GM12878 (cell line): ENCODE measurements around the gene STXBP1. TPM values are rescaled to one million over a fixed set of nuclear protein-coding genes. Genes with fewer than 3 reads are reported as not detected.

Experiments
- ATAC-seq: fragments of 200-7000 bp; cut with Tn5 transposase; 3 replicates; pipeline ENCODE4 v1.9.1; 2020; ENCODE audit warnings: mild to moderate bottlenecking, moderate library complexity
- BruUV-seq: library from RNA; stranded (reverse); fragments of 400-500 nt; replicated peaks from 2 replicates; lab custom pipeline; 2021; lab: Mats Ljungman, UMichigan
- CTCF ChIA-PET: fragments of 300-600 bp; sonication (Branson Sonifier 250); formaldehyde crosslinking; extraction: SDS; loops from one replicate; lab custom pipeline; 2021; ENCODE audit warnings: inconsistent platforms; lab: Yijun Ruan, JAX
- POLR2A ChIA-PET: fragments of 350-600 bp; formaldehyde crosslinking; extraction: SDS; loops from one replicate; lab custom pipeline; 2021; ENCODE audit warnings: inconsistent platforms; lab: Charles Lee
- RAD21 ChIA-PET: fragments of 300-600 bp; sonication (Branson Sonifier 250); formaldehyde crosslinking; loops from one replicate; lab custom pipeline; 2023; ENCODE audit warnings: antibody characterized with exemption; ENCODE audit not compliant: unreplicated experiment; lab: Charles Lee
- SMC1A ChIA-PET: fragments of 300-600 bp; sonication (Branson Sonifier 250); formaldehyde crosslinking; loops from one replicate; lab custom pipeline; 2023; ENCODE audit not compliant: unreplicated experiment, uncharacterized antibody; lab: Charles Lee
- DNase-seq: peaks from one replicate; pipeline ENCODE4 v3.0.0-alpha.2; 2011; ENCODE audit warnings: low read depth, low spot score
- FAIRE-seq: peaks from 3 replicates; lab custom pipeline; 2011; peaks lifted over from hg19 to GRCh38; lab: Jason Lieb, UNC
- H2AFZ ChIP-seq: 2 replicates; pipeline ENCODE4 v1.6.0; 2011; ENCODE audit warnings: low read depth, low read length, control low read depth; ENCODE audit not compliant: control insufficient read depth
- H3K27ac ChIP-seq: 2 replicates; pipeline ENCODE4 v1.5.1; 2011; ENCODE audit warnings: control low read depth; ENCODE audit not compliant: control insufficient read depth, insufficient read depth
- H3K27me3 ChIP-seq, 2 experiments: replicated peaks in 1 of 2; 2 replicates each; pipeline versions ENCODE4 v1.6.0 to v1.6.1; 2011; ENCODE audit warnings: low read length in 1 of 2; ENCODE audit not compliant: control insufficient read depth in 2 of 2, insufficient read depth in 2 of 2
- H3K36me3 ChIP-seq, 2 experiments: 2 replicates each; pipeline ENCODE4 v1.5.1; 2011; ENCODE audit warnings: low read length in 1 of 2; ENCODE audit not compliant: control insufficient read depth in 2 of 2, insufficient read depth in 2 of 2
- H3K4me1 ChIP-seq: 2 replicates; pipeline ENCODE4 v1.6.1; 2011; ENCODE audit warnings: mild to moderate bottlenecking, low read length, moderate library complexity, mixed read lengths; ENCODE audit not compliant: control insufficient read depth, insufficient read depth
- H3K4me2 ChIP-seq: 2 replicates; pipeline ENCODE4 v1.6.0; 2011; ENCODE audit warnings: control low read depth; ENCODE audit not compliant: control insufficient read depth, insufficient read depth
- H3K4me3 ChIP-seq: fragments of 200-600 bp; sonication (generic); 2 replicates; pipeline ENCODE4 v1.5.1; 2016
- H3K79me2 ChIP-seq: 2 replicates; pipeline ENCODE4 v1.6.0; 2011; ENCODE audit warnings: low read length; ENCODE audit not compliant: control insufficient read depth, insufficient read depth
- H3K9ac ChIP-seq: 2 replicates; pipeline ENCODE4 v1.8.0; 2011; ENCODE audit warnings: low read length, control low read depth, mixed read lengths; ENCODE audit not compliant: control insufficient read depth, insufficient read depth
- H3K9me3 ChIP-seq: replicated peaks from 3 replicates; pipeline ENCODE4 v1.5.1; 2011; ENCODE audit warnings: mild to moderate bottlenecking, low read length; ENCODE audit not compliant: control insufficient read depth, insufficient read depth
- H4K20me1 ChIP-seq: 2 replicates; pipeline ENCODE4 v1.6.0; 2011; ENCODE audit not compliant: control insufficient read depth, insufficient read depth
- ASH2L ChIP-seq: fragments of 300-600, 200-600 bp; sonication (generic); IDR thresholded peaks from 2 replicates; pipeline ENCODE4 v1.6.1; 2017; ENCODE audit warnings: low read depth, mild to moderate bottlenecking, borderline replicate concordance
- BCL11A ChIP-seq: IDR thresholded peaks from 2 replicates; pipeline ENCODE4 v1.6.1; 2011; ENCODE audit warnings: low read depth, low read length
- CBFB ChIP-seq: IDR thresholded peaks from 2 replicates; pipeline ENCODE4 v1.6.1; 2016; ENCODE audit warnings: antibody characterized with exemption, low read depth
- CHD4 ChIP-seq: fragments of 200-600 bp; sonication (generic); IDR thresholded peaks from 2 replicates; pipeline ENCODE4 v1.6.1; 2016; ENCODE audit warnings: mild to moderate bottlenecking
- EZH2 ChIP-seq: IDR thresholded peaks from 2 replicates; pipeline ENCODE4 v1.6.1; 2012; ENCODE audit warnings: low read depth, mild to moderate bottlenecking, control low read depth, inconsistent platforms, low read length, borderline replicate concordance; ENCODE audit not compliant: control insufficient read depth
- HCFC1 ChIP-seq: fragments of 150-350 bp; IDR thresholded peaks from 2 replicates; pipeline ENCODE4 v1.6.1; 2014; ENCODE audit warnings: low read length
- IKZF2 ChIP-seq, 2 experiments: fragments of 450-650 bp; IDR thresholded peaks; 2 replicates each; pipeline ENCODE4 v1.6.1; 2017; ENCODE audit warnings: mild to moderate bottlenecking in 2 of 2, moderate library complexity in 2 of 2
- KAT2A ChIP-seq: conservative IDR thresholded peaks from 2 replicates; pipeline ENCODE4 v1.6.1; 2011; ENCODE audit warnings: low read depth, low read length; ENCODE audit not compliant: control insufficient read depth
- LARP7 ChIP-seq: fragments of 450-650 bp; IDR thresholded peaks from 2 replicates; pipeline ENCODE4 v1.6.1; 2017; ENCODE audit warnings: mild to moderate bottlenecking
- MXI1 ChIP-seq: fragments of 150-350 bp; IDR thresholded peaks from 2 replicates; pipeline ENCODE4 v1.6.1; 2011; ENCODE audit warnings: low read depth, mild to moderate bottlenecking, inconsistent platforms, low read length, improper control_type of control experiment
- PML ChIP-seq: IDR thresholded peaks from 2 replicates; pipeline ENCODE4 v1.6.1; 2012; ENCODE audit warnings: low read length, inconsistent platforms
- RAD21 ChIP-seq: IDR thresholded peaks from 2 replicates; pipeline ENCODE4 v1.6.1; 2011; ENCODE audit warnings: mild to moderate bottlenecking, low read depth, low read length, moderate library complexity; ENCODE audit not compliant: insufficient read depth
- RUNX3 ChIP-seq: IDR thresholded peaks from 2 replicates; pipeline ENCODE4 v1.6.1; 2012; ENCODE audit warnings: low read length, inconsistent platforms
- TCF7 ChIP-seq: IDR thresholded peaks from 2 replicates; pipeline ENCODE4 v1.6.1; 2014; ENCODE audit warnings: antibody characterized with exemption, borderline replicate concordance
- WRNIP1 ChIP-seq: IDR thresholded peaks from 2 replicates; pipeline ENCODE4 v1.6.1; 2011; ENCODE audit warnings: low read depth, low read length, improper control_type of control experiment, borderline replicate concordance
- YY1 ChIP-seq: IDR thresholded peaks from 2 replicates; pipeline ENCODE4 v1.6.1; 2011; ENCODE audit warnings: low read depth, mild to moderate bottlenecking, low read length
- WGBS: methylation state at CpG from one replicate; pipeline ENCODE4 v1.1.6; 2016; ENCODE audit warnings: low lambda C conversion rate; ENCODE audit not compliant: insufficient replicate concordance, insufficient coverage; ENCODE audit errors: missing lambda C conversion rate; 5-methylcytosine and 5-hydroxymethylcytosine counted together
- in situ Hi-C: fragments of 300-500 bp; cut with MboI; formaldehyde crosslinking; loops from 9 replicates; pipeline ENCODE4 v1.14.3; 2018; ENCODE audit warnings: mixed read lengths
- intact Hi-C: fragments of 100-400 bp; cut with micrococcal nuclease; formaldehyde crosslinking; loops from one replicate; pipeline ENCODE4 v1.14.2; 2022; ENCODE audit not compliant: unreplicated experiment
- polyA plus RNA-seq, 11 experiments: library from polyadenylated mRNA; depleted of rRNA in 4 of 11; unstranded in 6 of 11; stranded (reverse) in 5 of 11; fragments of >200 nt; fragmentation: Nextera tagmentation in 4 of 11; fragmentation: Illumina TruSeq in 1 of 11; extraction: Ambion mirVana in 4 of 11; extraction: Trizol in 1 of 11; gene quantifications; 1 replicate in 1 of 11; 2 replicates in 10 of 11; pipeline versions ENCODE4 v1.2.1 to v1.2.3, GENCODE V29; 2011 to 2016; ENCODE audit warnings: inconsistent platforms in 2 of 11, missing spikeins in 2 of 11, low read depth in 1 of 11
- total RNA-seq, 4 experiments: library from RNA; depleted of rRNA in 3 of 4; stranded (reverse); fragments of >200 nt in 3 of 4; fragmentation: Illumina TruSeq in 1 of 4; extraction: Trizol in 1 of 4; gene quantifications; 2 replicates each; pipeline versions ENCODE4 v1.2.1 to v1.2.3, GENCODE V29; 2013 to 2021
- TF ChIP-seq, protein P1 (sequence below): fragments of 450-650 bp; IDR thresholded peaks from 2 replicates; pipeline ENCODE4 v1.6.1; 2017; ENCODE audit warnings: mild to moderate bottlenecking, low read depth, inconsistent platforms; ENCODE audit not compliant: poor library complexity, severe bottlenecking
- TF ChIP-seq, protein P2 (sequence below): fragments of 450-650 bp; IDR thresholded peaks from 2 replicates; pipeline ENCODE4 v1.6.1; 2017; ENCODE audit warnings: mild to moderate bottlenecking, moderate library complexity
- TF ChIP-seq, protein P3 (sequence below): fragments of 450-650 bp; IDR thresholded peaks from 2 replicates; pipeline ENCODE4 v1.6.1; 2014; ENCODE audit warnings: mild to moderate bottlenecking

STXBP1 gene
- total and polyA plus RNA-seq, 10 of the 15 experiments (the other 5 are each of a cell fraction or from before 2014, with no cell fraction given) = 0.08 to 0.85 (median 0.31) TPM; not detected in 3

DNA sequence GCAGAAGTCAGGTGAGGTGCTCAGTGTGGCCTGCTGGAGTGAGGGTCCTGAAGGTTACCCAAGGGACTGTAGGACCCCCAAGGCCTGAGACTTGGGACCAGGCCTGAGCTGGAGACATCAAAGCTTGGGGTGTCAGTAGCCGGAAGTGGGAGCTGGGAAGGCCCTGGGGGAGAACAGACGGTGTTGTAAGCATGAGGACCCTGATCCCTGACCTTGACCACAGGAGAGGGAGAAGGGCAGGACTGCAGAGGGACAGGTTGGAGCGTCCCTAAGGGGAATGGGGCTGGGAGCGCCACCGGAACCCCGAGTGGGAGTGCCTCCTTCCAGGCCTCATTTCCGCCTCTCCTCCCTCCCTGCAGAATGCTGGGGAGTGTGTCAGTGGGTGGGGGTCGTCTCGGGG is 104.3 kb downstream of the STXBP1 start:
- intact Hi-C loops (loop anchor here (5.0 kb wide), 1 partner anchor 201 kb away; the partner anchor contains the start of gene ST6GALNAC4), in situ Hi-C loops (no loop called here)
- H3K27me3 ChIP-seq = no peaks in the 10 kb centered on the region
- ATAC-seq (no peak), FAIRE-seq (no peak), DNase-seq (no peak)
- BruUV-seq = no TSS peak
- no peak for TF ChIP-seq RUNX3
- TF ChIP-seq BCL11A = no peak
- TF ChIP-seq, protein P1, sequence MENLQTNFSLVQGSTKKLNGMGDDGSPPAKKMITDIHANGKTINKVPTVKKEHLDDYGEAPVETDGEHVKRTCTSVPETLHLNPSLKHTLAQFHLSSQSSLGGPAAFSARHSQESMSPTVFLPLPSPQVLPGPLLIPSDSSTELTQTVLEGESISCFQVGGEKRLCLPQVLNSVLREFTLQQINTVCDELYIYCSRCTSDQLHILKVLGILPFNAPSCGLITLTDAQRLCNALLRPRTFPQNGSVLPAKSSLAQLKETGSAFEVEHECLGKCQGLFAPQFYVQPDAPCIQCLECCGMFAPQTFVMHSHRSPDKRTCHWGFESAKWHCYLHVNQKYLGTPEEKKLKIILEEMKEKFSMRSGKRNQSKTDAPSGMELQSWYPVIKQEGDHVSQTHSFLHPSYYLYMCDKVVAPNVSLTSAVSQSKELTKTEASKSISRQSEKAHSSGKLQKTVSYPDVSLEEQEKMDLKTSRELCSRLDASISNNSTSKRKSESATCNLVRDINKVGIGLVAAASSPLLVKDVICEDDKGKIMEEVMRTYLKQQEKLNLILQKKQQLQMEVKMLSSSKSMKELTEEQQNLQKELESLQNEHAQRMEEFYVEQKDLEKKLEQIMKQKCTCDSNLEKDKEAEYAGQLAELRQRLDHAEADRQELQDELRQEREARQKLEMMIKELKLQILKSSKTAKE = no peak
- TF ChIP-seq TCF7 = no peak
- TF ChIP-seq EZH2 = no peak
- TF ChIP-seq CHD4 = no peak
- TF ChIP-seq MXI1 = no peak
- TF ChIP-seq, protein P2, sequence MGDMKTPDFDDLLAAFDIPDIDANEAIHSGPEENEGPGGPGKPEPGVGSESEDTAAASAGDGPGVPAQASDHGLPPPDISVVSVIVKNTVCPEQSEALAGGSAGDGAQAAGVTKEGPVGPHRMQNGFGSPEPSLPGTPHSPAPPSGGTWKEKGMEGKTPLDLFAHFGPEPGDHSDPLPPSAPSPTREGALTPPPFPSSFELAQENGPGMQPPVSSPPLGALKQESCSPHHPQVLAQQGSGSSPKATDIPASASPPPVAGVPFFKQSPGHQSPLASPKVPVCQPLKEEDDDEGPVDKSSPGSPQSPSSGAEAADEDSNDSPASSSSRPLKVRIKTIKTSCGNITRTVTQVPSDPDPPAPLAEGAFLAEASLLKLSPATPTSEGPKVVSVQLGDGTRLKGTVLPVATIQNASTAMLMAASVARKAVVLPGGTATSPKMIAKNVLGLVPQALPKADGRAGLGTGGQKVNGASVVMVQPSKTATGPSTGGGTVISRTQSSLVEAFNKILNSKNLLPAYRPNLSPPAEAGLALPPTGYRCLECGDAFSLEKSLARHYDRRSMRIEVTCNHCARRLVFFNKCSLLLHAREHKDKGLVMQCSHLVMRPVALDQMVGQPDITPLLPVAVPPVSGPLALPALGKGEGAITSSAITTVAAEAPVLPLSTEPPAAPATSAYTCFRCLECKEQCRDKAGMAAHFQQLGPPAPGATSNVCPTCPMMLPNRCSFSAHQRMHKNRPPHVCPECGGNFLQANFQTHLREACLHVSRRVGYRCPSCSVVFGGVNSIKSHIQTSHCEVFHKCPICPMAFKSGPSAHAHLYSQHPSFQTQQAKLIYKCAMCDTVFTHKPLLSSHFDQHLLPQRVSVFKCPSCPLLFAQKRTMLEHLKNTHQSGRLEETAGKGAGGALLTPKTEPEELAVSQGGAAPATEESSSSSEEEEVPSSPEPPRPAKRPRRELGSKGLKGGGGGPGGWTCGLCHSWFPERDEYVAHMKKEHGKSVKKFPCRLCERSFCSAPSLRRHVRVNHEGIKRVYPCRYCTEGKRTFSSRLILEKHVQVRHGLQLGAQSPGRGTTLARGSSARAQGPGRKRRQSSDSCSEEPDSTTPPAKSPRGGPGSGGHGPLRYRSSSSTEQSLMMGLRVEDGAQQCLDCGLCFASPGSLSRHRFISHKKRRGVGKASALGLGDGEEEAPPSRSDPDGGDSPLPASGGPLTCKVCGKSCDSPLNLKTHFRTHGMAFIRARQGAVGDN = no peak
- TF ChIP-seq ASH2L = no peak
- no peak for TF ChIP-seq PML
- TF ChIP-seq WRNIP1 = no peak
- TF ChIP-seq IKZF2 (IDR thresholded peaks at IDR 0.05) = no peak
- TF ChIP-seq YY1 = no peak
- TF ChIP-seq CBFB = no peak
- no peak for TF ChIP-seq KAT2A
- no peak for TF ChIP-seq LARP7
- TF ChIP-seq RAD21 = no peak
- TF ChIP-seq, protein P3, sequence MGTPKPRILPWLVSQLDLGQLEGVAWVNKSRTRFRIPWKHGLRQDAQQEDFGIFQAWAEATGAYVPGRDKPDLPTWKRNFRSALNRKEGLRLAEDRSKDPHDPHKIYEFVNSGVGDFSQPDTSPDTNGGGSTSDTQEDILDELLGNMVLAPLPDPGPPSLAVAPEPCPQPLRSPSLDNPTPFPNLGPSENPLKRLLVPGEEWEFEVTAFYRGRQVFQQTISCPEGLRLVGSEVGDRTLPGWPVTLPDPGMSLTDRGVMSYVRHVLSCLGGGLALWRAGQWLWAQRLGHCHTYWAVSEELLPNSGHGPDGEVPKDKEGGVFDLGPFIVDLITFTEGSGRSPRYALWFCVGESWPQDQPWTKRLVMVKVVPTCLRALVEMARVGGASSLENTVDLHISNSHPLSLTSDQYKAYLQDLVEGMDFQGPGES = no peak
- TF ChIP-seq HCFC1 = no peak
- RAD21 ChIA-PET = interaction anchor here (2.8 kb wide), 1 partner anchor 19 kb away, joined by 19 read pairs; the partner anchor contains the start of gene TOR2A
- CTCF ChIA-PET = interaction anchor here (1.0 to 3.3 kb wide), 4 partner anchors 12 to 153 kb away, joined by 3 to 21 read pairs (median 5); partner anchors contain the start of gene TOR2A
- H3K9ac ChIP-seq = no peak overlapping the region
- POLR2A ChIA-PET = interaction anchor here (1.9 kb wide), 1 partner anchor 9 kb away, joined by 8 read pairs; no protein-coding TSS in a partner anchor
- peak overlapping the region; percentile 88; the same call in 1 of the 2 replicates for H3K4me2 ChIP-seq
- WGBS = 46% methylated on average over 9 of the region's 9 CpGs
- no peaks in the 10 kb centered on the region for H3K9me3 ChIP-seq
- no peak overlapping the region for H3K27ac ChIP-seq
- H3K79me2 ChIP-seq = no peaks in the 10 kb centered on the region
- H3K4me1 ChIP-seq = peaks cover 4% of the 10 kb centered on the region; the same call in 1 of the 2 replicates
- H4K20me1 ChIP-seq = no peaks in the 10 kb centered on the region
- SMC1A ChIA-PET = interaction anchor here (0.6 to 1.5 kb wide), 4 partner anchors 13 to 205 kb away, joined by 3 to 6 read pairs (median 4); partner anchors contain the start of gene TOR2A
- H3K36me3 ChIP-seq = no peaks in the 10 kb centered on the region; a peak in 1 of 4 replicates
- peak overlapping the region; percentile 97; the same call in 1 of the 2 replicates for H2AFZ ChIP-seq
- H3K4me3 ChIP-seq = no peak overlapping the region
